Head of caudate nucleus (tissue), 42 donors: ENCODE data around the gene MRPL36.
"Not testable (repeated sequence)": the region's sequence is repeated elsewhere in the genome, so short reads cannot be mapped to it uniquely, and the experiment has no call there.

Experiments
- DNase-seq, 42 donors: peaks; one replicate each; pipeline versions ENCODE4 v3.0.0 to v3.0.0-alpha.2; 2020 to 2021; ENCODE audit warnings: mixed read lengths in 7 of 42
- intact Hi-C: fragments of 100-400 bp; cut with DNase I; formaldehyde crosslinking; loops from one replicate; pipeline ENCODE4 v1.15.0; 2022

The MRPL36 gene

DNA sequence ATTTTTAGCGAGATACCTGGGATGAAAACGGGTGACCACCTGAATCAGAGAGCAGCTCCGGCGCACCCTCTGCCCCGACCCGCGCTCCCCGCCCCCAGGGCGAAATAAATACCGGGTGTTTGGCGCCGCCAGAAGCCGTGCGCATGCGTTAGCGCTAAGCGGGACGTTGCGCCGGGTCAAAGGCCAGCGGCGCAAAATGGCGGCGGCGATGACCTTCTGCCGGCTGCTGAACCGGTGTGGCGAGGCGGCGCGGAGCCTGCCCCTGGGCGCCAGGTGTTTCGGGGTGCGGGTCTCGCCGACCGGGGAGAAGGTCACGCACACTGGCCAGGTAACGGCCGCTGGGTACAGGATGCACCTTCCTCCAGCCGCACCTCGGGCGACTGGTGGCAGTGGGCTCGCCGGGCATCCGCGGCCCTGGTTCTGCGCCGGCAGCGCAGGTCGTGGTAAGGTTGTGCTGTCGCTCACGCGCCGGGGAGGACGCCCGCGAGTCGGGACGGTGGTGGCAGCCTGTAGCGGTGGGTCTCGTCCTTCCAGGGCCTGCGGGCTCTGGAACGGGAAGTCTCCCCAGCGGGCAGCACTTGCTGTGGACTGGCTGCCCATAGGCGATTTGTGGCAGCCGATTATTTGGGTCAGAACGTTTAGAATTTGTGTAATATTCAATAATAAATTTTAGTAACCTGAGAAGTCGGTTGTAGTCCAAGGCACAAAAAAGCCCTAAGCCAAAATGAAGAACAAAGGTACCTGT, 1.8 kb upstream of the MRPL36 start, which contains the start of gene NDUFS6:
Gene NDUFS6 (plus strand): TSS at position 186 of the 745 bp plus-strand sequence. CDS start 11 bp downstream, at position 197.
- peak; percentile 55 to 94 (median 87) for DNase-seq
- intact Hi-C loops = no loop called here

- peak in 30 of 42 donors; percentile 9 to 62 (median 32) for DNase-seq
- intact Hi-C loops = no loop called here
Measured at GRCh38 chr5:1800472-1801221, 1.0 kb upstream of the MRPL36 start.

GRCh38 chr5:1799110-1799601, 481 bp downstream of the MRPL36 start:
- peak in 5 of 42 donors; percentile 4 to 35 (median 27) for DNase-seq
- intact Hi-C loops = no loop called here

- intact Hi-C loops = not testable (repeated sequence)
- DNase-seq = peak in 1 of 42 donors; percentile 25
Measured at GRCh38 chr5:1798589-1798988, 1.0 kb downstream of the MRPL36 start.

- DNase-seq = peak in 3 of 42 donors; percentile 18 to 21 (median 19)
- intact Hi-C loops = no loop called here
Measured at GRCh38 chr5:1797855-1798254, 1.8 kb downstream of the MRPL36 start.

DNA sequence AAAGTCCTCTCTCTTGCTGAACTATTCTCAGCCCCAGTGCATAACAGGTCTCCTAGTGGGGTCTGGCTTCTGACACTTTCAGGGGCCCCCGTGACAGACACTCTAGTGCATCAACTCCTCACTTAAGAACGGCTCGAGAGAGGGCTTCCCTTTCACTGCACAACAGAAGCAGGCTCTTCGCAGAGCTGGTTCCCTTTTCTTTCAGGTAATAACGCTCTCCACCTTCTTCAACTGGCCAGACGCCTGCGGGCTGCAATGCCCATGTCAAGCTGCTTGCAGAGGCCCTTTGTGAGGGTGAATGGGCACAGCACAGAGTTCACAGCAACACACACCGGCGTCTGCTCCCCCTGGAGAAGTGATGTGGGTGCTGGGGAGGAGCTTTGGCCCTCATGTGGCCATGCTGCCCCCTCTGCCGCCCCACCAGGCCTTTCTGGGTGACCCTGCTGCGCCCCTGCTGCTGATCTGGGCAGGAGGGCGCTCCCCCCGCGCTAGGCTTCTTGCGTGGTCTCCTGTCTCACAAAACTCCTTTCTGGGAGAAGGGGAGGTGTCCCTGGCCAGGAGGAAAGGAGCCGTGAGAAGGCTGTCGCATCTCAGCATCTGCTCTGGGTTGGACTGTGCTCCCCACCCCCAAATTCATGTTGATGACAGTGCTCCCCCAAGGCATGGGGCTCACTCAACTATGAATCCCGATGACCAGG, 2.4 kb downstream of the MRPL36 start:
- intact Hi-C loops = no loop called here
- DNase-seq = peak in 3 of 42 donors; percentile 11 to 32 (median 17)

DNA sequence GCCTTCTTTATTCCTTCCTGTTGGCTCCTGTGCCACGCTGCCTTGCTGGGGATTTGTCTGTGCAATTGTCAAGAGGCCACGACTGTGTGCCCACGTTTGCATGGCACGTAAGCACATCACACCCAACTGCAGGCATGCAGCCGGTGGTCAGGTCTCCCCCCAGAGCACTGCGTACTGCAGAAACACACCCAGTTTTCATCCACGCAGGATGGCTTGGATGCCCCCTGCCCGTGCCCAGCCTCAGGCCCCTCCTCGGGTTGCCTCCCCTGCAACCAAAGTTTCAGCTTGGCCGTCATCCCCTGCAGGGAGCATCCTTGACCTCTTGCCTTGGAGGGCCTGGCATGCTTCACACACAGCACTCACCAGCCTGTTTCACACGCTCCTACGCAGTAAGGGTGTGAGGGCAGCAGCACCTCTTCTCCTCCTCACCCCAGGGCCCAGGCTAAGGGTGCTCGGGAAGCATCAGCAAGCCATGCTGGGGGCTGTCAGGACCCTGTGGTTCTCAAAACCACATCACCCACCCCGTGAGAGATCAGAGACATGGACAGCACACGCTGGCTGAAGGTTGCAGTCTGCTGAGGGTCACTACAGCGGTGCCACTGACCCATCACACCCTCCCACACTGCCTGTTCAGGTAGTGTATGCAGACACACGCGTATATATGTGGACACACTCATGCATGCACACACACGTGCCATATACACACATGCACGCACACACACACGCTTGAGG, 3.1 kb downstream of the MRPL36 start:
- intact Hi-C loops = no loop called here

GRCh38 chr5:1795931-1796330, 3.7 kb downstream of the MRPL36 start:
- intact Hi-C loops = no loop called here
- peak in 2 of 42 donors; percentile 25 to 26 for DNase-seq

More for the DNA sequence above, 3.1 kb downstream of the MRPL36 start:
- DNase-seq = peak in 3 of 42 donors; percentile 27 to 32 (median 28)

- intact Hi-C loops = no loop called here
- DNase-seq = peak in 4 of 42 donors; percentile 14 to 28 (median 20)
Measured at GRCh38 chr5:1795506-1795905, 4.1 kb downstream of the MRPL36 start.

- peak in 3 of 42 donors; percentile 5 to 22 (median 22) for DNase-seq
- intact Hi-C loops = no loop called here
Measured at GRCh38 chr5:1794901-1795290, 4.7 kb downstream of the MRPL36 start.

DNA sequence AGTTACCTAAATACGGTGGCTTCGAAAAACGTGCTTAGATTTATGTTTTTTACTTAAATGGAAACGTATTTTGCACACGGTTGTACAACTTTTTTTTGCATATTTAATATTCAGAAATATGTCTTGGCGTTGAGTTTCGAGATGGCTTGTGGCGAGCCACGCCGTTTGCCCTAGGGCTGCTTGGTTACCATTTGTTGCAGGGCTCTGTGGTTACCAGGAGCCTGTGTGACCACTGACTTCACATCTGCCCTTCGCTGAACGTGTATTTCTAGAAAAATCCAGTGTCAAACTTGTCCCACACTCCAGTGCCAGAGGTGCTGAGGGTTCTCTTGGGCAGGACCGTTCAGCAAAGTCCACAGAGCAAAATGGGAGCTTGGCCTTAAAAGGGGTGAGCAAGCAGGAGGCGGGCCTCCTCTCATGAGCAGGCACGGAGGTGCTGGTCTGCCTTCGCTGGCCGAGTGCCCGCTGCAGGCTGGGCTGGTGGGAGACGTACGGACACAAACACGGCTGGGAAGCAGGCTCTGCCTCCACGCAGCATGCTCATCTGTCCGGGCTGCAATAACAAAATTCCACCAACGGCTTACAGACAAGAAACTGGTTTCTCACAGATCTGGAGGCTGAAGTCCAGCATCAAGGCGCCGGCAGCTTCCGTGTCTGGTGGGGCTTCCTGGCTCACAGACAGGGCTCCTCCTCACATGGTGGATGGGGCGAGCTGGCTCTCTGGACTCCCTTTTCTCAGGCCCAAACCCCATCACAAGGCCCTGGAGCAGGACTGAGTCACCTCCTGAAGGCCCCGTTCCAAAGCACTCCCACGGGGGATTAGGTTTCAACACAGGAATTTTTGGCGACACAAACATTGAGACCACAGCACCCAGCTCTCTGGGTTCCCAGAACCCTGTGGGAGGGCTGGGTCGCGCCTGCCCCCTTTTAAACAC, 5.4 kb downstream of the MRPL36 start:
- DNase-seq = peak in 4 of 42 donors; percentile 6 to 29 (median 19)
- intact Hi-C loops = no loop called here

DNA sequence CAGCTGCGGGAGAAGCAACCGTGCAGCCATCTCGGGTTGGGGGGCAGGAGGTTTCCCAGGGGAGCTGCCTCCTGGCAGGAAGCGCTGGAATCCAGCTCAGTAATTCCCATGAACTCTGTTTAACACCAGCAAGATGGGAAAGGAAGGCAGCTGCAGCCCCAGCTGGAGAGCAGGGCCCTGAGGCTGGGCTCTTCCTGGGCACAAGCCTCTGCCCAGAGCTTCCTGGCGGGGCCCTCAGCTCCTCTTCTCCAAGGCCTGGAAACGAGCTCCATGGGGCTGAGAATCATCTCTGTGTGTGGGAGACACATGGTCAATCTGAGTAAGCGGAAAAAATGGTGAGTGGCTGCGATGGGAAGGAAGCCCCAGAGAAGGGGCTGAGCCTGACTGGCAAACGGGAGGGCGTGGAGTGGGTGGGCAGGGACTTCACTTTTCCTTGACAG, 6.3 kb downstream of the MRPL36 start:
- DNase-seq = peak in 3 of 42 donors; percentile 8 to 29 (median 9)
- intact Hi-C loops = no loop called here

GRCh38 chr5:1792842-1793266, 6.8 kb downstream of the MRPL36 start:
- intact Hi-C loops = no loop called here
- peak in 1 of 42 donors; percentile 1 for DNase-seq

DNA sequence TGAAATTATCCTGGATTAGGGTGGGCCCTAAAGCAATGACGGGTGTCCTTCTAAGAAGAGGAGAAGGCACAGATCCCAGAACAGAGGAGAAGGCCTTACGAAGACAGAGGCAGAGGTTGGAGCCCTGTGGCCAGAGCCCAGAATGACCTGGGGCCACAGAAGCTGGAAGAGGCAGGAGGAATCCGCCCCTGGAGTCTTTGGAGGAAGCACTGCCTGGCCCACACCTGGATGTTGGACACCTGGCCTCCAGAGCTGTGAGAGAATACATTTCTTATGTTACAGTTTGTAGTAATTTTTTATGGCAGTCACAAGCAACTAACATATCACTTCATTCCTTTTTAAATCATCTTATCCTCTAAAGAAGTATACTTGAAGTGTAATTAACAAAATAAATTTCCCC, 8.5 kb downstream of the MRPL36 start:
- DNase-seq = no peak
- intact Hi-C loops = no loop called here

- intact Hi-C loops = no loop called here
- peak in 3 of 42 donors; percentile 8 to 13 (median 10) for DNase-seq
Measured at GRCh38 chr5:1789834-1790471, 9.7 kb downstream of the MRPL36 start.

DNA sequence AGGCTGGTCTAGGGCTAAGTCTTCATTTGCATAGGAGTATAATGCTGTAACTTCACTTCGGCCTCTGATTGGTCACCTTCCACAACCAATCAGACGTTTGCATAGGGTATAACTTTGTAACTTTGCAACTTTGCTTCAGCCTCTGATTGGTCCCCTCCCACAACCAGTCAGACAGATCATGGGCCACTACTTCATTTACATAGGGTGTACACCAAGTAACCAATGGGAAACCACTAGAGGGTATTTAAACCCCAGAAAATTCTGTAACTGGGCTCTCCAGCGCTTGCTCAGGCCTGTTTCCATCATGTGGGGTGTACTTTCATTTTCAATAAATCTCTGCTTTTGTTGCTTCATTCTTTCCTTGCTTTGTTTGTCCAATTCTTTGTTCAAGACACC, 10.2 kb downstream of the MRPL36 start:
- intact Hi-C loops = not testable (repeated sequence)
- DNase-seq = peak in 1 of 42 donors; percentile 2

DNA sequence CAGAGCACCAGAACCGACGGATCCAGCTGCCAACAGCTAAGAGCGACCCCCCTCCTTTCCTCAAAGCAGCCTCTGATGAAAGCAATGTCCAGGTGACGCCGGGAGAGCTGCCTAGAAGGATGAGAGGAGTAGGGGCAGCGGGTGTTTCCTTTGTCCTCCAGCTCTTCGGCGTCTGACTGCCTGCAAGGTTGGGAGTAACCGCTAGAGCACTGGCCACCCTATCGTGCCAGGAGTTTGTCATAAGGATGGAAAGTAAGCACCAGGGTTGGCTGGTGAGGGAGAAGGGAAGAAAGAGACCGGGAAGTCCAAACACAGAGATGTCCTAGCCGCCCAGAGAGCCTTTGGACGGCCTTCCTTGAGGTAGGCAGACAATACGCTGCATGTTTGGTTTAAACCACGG, 10.8 kb downstream of the MRPL36 start:
- intact Hi-C loops = no loop called here
- peak in 1 of 42 donors; percentile 24 for DNase-seq
